ENCODE results near the gene SON.

The SON gene

DNA sequence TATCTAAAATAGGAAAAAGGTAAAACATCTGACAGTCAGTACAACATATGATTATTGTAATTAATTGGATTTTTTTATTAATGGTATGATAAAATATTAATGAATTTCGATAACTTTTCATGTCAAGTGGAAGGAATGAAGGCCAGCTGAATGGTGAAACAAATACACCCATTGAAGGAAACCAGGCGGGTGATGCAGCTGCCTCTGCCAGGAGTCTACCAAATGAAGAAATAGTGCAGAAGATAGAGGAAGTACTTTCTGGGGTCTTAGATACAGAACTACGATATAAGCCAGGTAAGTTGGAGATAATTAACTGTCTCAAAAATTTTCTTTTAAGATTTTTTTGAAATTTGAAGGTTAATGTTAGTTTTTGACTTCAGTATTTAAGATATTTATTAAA, 3.2 kb downstream of the SON start:
- DNase-seq (ENCODE audit: low read depth): no peak

DNA sequence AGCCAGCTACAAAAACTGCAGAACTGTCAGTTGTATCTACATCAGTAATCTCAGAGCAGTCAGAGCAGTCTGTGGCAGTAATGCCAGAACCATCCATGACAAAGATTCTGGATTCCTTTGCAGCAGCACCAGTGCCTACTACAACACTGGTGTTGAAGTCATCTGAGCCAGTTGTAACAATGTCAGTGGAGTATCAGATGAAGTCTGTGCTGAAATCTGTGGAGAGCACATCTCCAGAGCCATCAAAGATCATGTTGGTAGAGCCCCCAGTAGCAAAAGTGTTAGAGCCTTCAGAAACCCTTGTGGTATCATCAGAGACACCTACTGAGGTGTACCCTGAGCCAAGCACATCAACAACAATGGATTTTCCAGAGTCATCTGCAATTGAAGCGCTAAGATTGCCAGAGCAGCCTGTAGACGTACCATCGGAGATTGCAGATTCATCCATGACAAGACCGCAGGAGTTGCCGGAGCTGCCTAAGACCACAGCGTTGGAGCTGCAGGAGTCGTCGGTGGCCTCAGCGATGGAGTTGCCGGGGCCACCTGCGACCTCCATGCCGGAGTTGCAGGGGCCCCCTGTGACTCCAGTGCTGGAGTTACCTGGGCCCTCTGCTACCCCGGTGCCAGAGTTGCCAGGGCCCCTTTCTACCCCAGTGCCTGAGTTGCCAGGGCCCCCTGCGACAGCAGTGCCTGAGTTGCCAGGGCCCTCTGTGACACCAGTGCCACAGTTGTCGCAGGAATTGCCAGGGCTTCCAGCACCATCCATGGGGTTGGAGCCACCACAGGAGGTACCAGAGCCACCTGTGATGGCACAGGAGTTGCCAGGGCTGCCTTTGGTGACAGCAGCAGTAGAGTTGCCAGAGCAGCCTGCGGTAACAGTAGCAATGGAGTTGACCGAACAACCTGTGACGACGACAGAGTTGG, 7.3 kb downstream of the SON start:
- no peak for DNase-seq (ENCODE audit: low read depth)

DNA sequence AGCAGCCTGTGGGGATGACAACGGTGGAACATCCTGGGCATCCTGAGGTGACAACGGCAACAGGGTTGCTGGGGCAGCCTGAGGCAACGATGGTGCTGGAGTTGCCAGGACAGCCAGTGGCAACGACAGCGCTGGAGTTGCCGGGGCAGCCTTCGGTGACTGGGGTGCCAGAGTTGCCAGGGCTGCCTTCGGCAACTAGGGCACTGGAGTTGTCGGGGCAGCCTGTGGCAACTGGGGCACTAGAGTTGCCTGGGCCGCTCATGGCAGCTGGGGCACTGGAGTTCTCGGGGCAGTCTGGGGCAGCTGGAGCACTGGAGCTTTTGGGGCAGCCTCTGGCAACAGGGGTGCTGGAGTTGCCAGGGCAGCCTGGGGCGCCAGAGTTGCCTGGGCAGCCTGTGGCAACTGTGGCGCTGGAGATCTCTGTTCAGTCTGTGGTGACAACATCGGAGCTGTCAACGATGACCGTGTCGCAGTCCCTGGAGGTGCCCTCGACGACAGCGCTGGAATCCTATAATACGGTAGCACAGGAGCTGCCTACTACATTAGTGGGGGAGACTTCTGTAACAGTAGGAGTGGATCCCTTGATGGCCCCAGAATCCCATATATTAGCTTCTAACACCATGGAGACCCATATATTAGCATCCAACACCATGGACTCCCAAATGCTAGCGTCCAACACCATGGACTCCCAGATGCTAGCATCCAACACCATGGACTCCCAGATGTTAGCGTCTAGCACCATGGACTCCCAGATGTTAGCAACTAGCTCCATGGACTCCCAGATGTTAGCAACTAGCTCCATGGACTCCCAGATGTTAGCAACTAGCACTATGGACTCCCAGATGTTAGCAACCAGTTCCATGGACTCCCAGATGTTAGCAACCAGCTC, 8.2 kb downstream of the SON start:
- DNase-seq (ENCODE audit: low read depth): no peak

DNA sequence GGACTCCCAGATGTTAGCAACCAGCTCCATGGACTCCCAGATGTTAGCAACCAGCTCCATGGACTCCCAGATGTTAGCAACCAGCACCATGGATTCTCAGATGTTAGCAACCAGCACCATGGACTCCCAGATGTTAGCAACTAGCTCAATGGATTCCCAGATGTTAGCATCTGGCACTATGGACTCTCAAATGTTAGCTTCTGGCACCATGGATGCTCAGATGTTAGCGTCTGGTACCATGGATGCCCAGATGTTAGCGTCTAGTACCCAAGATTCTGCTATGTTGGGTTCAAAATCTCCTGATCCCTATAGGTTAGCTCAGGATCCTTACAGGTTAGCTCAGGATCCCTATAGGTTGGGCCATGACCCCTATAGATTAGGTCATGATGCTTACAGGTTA, 8.8 kb downstream of the SON start:
- no peak for DNase-seq (ENCODE audit: low read depth)

DNA sequence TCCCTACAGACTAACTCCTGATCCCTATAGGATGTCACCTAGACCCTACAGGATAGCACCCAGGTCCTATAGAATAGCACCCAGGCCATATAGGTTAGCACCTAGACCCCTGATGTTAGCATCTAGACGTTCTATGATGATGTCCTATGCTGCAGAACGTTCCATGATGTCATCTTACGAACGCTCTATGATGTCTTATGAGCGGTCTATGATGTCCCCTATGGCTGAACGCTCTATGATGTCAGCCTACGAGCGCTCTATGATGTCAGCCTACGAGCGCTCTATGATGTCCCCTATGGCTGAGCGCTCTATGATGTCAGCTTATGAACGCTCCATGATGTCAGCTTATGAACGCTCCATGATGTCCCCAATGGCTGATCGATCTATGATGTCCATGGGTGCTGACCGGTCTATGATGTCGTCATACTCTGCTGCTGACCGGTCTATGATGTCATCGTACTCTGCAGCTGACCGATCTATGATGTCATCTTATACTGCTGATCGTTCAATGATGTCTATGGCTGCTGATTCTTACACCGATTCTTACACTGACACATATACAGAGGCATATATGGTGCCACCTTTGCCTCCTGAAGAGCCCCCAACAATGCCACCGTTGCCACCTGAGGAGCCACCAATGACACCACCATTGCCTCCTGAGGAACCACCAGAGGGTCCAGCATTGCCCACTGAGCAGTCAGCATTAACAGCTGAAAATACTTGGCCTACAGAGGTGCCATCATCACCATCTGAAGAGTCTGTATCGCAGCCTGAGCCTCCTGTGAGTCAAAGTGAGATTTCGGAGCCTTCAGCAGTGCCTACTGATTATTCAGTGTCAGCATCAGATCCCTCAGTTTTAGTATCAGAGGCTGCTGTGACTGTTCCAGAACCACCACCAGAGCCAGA, 9.5 kb downstream of the SON start:
- DNase-seq (ENCODE audit: low read depth): no peak

DNA sequence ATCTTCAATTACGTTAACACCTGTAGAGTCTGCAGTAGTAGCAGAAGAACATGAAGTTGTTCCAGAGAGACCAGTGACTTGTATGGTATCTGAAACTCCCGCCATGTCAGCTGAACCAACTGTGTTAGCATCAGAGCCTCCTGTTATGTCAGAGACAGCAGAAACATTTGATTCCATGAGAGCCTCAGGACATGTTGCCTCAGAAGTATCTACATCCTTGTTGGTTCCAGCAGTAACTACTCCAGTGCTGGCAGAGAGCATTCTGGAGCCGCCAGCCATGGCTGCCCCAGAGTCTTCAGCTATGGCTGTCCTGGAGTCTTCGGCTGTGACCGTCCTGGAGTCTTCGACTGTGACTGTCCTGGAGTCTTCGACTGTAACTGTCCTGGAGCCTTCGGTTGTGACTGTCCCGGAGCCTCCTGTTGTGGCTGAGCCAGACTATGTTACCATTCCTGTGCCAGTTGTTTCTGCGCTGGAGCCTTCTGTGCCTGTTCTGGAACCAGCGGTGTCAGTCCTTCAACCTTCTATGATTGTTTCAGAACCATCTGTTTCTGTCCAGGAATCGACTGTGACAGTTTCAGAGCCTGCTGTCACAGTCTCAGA, 10.3 kb downstream of the SON start:
- no peak for DNase-seq (ENCODE audit: low read depth)

DNA sequence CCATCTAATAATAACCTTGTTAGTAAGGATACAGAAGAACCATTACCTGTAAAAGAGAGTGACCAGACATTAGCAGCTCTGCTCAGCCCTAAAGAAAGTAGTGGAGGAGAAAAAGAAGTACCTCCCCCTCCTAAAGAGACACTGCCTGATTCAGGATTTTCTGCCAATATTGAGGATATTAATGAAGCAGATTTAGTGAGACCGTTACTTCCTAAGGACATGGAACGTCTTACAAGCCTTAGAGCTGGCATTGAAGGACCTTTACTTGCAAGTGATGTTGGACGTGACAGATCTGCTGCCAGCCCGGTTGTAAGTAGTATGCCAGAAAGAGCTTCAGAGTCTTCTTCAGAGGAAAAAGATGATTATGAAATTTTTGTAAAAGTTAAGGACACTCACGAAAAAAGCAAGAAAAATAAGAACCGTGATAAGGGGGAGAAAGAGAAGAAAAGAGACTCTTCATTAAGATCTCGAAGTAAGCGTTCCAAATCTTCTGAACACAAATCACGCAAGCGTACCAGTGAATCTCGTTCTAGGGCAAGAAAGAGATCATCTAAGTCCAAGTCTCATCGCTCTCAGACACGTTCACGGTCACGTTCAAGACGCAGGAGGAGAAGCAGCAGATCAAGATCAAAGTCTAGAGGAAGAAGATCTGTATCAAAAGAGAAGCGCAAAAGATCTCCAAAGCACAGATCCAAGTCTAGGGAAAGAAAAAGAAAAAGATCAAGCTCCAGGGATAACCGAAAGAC, 11.6 kb downstream of the SON start:
- no peak for DNase-seq (ENCODE audit: low read depth)

DNA sequence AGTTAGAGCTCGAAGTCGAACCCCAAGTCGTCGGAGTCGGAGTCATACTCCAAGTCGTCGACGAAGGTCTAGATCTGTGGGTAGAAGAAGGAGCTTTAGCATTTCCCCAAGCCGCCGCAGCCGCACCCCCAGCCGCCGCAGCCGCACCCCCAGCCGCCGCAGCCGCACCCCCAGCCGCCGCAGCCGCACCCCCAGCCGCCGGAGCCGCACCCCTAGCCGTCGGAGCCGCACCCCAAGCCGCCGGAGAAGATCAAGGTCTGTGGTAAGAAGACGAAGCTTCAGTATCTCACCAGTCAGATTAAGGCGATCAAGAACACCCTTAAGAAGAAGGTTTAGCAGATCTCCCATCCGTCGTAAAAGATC, 12.1 kb downstream of the SON start:
- DNase-seq (ENCODE audit: low read depth): no peak

DNA sequence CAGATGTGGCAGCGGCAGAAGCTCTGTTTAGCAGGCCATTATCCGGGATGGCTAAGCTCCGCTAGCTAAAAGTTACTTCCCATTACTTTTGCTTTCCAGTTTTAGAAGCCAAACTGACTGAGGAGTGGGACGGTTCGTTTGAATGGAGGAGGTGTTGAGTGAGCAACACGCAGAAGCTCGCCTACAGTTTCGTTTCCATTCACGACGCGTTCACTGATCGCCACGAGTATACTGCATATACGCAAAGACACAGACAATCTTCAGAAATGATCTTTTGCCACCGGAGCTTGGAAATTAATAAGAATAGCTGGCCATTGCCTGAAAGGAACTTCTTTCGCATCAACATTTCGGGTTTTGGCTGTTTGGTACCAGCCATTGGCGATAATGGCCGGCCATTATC, 14.6 kb downstream of the SON start:
- DNase-seq (ENCODE audit: low read depth): no peak

DNA sequence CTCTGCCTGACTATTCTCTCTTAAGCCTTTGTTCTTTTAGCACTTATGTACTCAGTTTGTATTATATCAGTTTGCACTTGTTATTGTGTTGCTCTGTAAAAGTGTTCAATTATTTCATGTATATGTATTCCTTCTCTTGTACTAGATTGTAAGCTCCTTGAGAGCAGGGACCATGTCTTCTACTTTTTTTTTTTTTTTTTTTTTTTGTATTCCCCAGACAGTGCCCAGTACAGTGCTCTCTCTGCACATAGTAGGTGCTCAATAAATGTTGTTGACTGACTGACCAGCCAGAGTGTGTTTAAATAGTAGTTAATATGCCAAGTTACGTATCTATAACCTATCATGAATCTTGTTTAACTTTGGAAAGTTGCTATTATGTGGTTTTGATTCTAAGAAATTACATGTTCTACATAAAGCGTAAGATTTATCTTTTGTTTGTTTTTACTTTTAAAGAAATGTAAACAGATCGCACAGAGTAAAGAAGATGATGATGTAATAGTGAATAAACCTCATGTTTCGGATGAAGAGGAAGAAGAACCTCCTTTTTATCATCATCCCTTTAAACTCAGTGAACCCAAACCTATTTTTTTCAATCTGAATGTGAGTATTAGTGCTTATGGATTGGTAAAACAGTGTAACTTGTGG, 16.1 kb downstream of the SON start:
- DNase-seq (ENCODE audit: low read depth): no peak

DNA sequence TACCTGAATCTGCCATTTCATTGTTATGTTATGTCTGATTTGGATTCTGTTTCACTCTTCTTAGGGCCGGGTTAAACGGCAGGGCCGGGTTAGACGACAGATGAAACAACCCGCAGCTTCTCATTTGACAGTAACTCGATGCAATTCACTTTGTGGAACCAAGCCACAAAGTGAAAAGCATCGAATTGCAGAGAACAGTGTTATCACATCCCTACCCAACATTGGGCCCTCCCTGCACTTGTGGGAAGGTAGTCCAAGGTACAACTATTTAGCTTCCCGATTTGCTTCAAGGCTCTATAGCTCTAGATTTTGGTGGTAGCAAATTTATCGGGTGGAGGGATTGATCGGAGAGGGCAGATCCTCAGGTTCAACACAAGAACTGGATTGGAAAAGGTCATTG, 17.0 kb downstream of the SON start:
- no peak for DNase-seq (ENCODE audit: low read depth)

DNA sequence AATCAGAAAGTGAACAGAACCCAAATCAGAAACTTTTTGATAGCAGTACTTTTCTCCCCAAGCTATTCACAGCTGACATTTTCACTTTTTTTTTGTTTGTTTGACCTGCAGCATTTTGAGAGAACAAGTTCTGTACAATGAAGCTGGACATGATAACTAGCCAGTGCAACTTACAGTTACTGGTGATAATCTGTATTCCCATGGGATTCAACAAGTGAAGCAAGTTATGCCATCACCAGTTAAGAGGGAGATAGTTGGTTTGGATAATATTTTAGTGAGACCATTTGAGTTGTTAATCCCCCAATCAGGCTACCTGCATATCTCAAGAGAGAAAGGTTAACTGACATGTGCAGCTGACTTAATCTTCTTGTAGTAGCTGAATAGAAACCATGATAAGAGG, 18.1 kb downstream of the SON start:
- DNase-seq (ENCODE audit: low read depth): no peak

DNA sequence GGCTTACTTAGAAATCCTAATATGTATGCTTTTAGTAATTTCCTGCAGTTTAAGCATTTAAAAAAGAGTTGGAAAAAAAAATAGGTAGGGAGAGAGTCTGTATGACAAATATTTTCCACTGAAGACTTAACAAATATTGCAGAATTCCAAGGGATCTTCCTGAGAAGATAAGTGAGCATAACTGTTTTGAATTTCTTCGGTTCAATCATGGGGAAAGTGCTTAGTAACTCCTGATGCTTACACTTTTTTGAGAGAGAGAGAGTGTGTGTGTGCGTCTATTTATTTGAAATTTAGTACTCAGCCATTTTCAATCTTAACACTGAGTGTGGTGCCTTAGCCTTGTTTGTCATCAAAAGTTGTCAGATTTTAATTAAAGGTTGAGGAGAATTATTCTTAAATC, 18.5 kb downstream of the SON start:
- peak; percentile 10 for DNase-seq (ENCODE audit: low read depth)

DNA sequence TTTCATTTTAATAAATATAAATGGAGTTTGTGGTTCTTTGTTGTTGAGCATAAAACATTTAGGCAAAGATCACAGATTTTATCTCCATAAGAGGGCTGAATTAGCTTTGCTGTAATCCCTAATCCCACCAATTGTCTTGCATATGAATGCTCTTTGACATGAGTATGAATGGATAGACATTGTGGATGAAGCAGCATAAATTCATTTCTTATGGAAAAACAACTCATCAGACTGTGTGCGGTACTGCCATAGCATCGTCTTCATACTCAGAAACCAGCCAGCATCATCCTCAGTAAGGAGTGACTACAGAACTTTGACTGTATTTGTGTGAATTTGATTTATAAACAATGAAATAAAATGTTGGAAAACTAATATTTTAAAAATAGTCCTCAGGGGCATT, 19.6 kb downstream of the SON start:
- DNase-seq (ENCODE audit: low read depth): no peak

DNA sequence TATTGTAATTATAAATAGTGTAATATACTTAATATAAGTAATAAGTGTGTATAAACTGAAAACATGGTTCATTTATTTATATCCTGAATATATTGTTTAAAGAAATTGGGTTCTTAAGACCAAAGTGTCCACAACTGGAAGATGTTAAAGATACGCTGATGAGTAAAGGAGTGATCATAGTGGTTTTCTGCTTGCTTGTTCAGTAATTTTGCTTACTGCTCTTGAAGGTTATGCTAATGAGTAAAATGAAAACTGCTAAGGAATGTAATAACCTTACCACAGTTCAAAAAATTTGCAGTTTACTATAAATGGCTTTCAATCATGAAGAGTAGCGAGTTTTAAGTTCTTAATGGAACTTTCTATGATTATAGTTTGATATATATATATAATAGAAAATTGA, 23.7 kb downstream of the SON start:
- DNase-seq (ENCODE audit: low read depth): no peak

DNA sequence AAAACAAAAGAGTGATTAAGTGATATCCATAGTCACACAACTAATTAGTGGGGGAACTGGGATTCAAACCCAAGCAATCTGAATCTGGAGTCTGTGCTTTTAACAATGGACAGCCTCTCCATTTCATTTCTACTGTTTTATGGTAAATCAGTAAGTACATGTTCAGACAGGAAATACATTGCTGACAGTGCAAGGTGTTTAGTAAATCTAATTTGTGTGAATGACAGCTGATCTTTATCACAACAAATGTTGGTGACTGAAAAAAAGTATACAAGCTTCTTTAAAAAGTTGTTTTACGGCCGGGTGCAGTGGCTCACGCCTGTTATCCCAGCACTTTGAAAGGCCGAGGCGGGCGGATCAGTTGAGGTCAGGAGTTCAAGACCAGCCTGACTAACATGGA, 25.1 kb downstream of the SON start:
- DNase-seq (ENCODE audit: low read depth): no peak

DNA sequence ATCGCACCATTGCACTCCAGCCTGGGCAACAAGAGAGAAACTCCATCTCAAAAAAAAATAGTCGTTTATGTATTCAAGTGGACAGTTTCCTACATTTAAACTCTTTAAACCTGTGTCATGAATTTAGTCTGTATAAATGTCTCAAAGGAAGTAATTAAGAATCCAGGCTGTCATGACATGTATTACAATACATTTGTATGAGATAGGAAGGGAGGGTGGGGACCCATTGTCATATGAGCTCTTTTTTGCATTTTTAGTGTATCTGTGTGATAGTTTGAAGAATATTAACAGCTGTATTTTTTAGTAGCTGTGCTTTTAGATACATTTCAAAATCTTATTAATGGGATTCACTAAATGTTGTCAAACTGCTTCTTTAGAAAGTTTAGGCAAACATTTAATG, 25.6 kb downstream of the SON start:
- DNase-seq (ENCODE audit: low read depth): no peak

DNA sequence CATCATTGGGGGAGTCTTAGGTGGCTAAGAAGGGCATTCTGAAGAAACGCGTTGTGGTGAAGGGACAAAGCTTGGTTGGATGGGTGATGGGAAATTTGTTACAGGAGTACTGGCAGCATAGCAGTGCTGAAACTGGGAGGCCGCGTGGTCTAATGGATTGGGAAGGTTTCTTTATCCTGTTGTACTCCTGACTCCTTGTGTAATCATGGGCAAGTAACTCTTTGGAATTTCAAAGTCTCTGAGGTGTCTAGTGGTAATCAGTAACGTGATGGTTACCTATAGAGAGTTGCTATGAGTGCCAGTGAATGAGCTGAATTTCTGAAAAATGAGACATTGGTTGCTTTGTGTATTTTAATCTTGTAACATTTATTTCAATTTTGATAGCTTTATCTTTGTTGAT, 27.2 kb downstream of the SON start:
- DNase-seq (ENCODE audit: low read depth): no peak

DNA sequence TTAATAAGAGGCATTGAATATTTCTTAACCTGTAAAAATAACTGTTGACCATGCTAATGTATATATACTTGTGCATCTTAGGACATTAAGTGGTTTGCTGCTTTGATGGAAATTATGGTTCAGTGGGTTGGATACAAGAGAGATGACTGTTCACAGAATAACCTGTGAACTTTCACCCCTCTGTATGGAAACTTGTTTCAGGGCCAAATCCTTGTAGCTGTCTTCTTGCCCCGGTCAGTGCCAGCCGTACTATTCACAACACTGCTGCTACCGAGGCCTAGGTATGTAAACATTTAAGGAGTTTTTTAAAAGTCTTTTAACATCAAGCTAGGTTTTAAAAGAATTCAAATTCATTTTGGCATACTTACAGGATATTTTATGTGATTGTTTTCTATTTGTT, 29.5 kb downstream of the SON start:
- DNase-seq (ENCODE audit: low read depth): no peak

DNA sequence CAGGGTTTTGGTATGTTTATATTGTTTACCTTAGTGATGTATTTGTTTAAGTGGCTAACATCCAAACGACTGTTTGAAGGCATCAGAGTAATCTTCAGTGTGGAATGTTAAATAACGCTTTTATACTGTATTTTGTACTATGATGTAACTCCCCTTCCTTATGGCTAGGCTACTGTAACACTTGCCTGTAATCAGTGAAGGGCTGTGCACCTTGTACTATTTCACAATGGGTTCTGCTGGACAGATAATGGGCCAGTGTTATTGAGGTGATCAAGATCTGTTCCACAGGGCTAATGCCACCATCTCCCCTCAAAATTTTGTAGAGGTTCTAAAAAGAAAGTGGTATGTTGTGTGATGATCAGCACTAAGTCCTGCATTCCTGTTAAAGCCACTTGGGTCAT, 33.9 kb downstream of the SON start:
- peak; percentile 6 for DNase-seq (ENCODE audit: low read depth)

DNA sequence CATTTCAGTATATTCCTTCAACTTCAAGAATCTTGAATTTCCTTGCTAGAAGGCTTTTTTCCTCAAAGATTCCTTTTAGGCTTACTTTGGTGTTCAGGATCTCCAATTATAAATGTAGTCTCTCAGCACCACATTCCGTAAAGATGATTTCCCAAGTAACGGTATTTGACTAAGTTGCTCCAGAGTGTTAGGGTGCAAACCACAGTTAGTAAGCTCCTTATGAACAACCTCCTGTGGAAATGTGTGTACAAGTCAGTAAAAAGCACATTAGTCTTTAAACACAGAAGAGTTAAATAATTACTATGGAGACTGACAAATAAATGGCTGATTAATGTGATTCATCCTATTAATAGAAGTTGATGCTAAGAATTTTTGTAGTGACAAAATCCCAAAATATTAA, 35.4 kb downstream of the SON start:
- peak; percentile 83 for DNase-seq (ENCODE audit: low read depth)
